ENCODE measurements around the gene SLCO2B1. TPM values are rescaled to one million over a fixed set of nuclear protein-coding genes. Genes with fewer than 3 reads are reported as not detected.
A peak's percentile ranks its signal among the peaks of the same experiment; 100 is the strongest.

The SLCO2B1 gene
- total and polyA plus RNA-seq, 2 experiments from 2014 or later, result 0.07 TPM; not detected in 1

DNA sequence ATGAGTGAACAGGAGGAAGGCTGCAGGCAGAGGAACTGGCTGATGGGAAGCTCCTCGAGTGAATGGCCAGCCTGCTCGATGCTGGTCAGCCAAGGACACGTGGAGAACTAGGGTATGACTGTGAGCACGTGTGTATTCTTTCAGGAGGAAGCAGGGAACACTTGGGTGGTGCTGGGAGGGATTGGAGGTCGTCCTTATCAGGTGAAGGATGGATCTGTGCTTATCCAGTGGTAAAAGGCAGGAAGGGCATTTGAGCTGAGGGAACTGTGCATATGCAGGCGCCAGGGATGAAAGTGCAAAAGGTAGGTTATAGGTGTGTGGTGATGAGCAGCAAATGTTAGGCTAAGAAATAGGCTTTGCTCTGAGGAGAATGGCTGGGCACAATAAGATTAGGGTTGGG lies 9.7 kb upstream of the SLCO2B1 start:
- H3K9me3 ChIP-seq (ENCODE audit: low read depth), result no peaks in the 10 kb centered on the region
- DNase-seq (ENCODE audit: low read depth in 1 of 2, low spot score in 1 of 2), result no peak
- peaks cover 5% of the 10 kb centered on the region for H3K4me1 ChIP-seq (ENCODE audit: low read depth)
- H3K27me3 ChIP-seq, result peaks cover 5% of the 10 kb centered on the region
- H3K4me3 ChIP-seq, result no peak overlapping the region
- H3K27ac ChIP-seq, result no peak overlapping the region
- no peak for TF ChIP-seq CTCF (IDR thresholded peaks at IDR 0.05; ENCODE audit: low read depth, low read length)
- no peaks in the 10 kb centered on the region for H3K36me3 ChIP-seq

DNA sequence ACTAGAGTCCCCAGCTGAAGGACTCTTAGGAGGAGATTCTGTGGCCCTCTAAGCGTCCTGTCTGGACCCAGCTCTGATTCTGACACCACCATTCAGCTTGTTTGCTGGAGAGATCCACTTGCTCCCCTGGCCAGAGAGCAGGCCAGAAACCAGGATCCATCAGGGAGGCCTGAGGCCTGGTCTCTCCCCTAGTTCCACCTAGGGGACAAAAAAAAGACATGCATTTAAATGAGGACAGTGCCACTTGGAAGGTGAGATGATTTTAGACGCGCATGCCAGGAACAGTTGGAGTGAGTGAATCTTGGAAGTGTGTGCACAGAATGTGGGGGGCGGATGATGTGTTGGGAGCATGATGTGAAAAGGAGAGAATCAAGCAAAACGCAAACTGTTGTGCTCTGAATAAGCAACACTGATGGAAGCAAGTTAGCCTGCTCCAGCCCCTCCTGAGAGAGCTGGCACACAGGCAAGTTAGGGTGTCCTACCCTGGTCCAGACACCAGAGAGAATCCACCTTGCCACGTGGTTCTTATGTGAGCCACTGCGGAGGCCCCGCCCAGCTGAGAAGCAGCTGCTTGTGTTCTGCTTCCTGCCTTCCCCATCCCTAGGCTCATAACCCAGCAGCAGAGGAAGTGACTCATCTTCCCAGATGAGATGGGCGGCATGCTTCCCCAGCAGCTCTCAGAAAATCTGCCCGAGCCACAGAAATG lies 8.0 kb upstream of the SLCO2B1 start:
- no peak for TF ChIP-seq CTCF (IDR thresholded peaks at IDR 0.05; ENCODE audit: low read depth, low read length)
- Histone ChIP-seq H3K27ac (no peak overlapping the region), H3K4me3 (no peak overlapping the region), H3K27me3 (no peaks in the 10 kb centered on the region), H3K36me3 (no peaks in the 10 kb centered on the region), H3K9me3 (ENCODE audit: low read depth) (no peaks in the 10 kb centered on the region), H3K4me1 (ENCODE audit: low read depth) (peaks cover 15% of the 10 kb centered on the region)
- DNase-seq (ENCODE audit: low read depth in 1 of 2, low spot score in 1 of 2), result peak in 1 of 2 donors; percentile 95

GRCh38 chr11:75143420-75143731 lies 7.5 kb upstream of the SLCO2B1 start:
- TF ChIP-seq CTCF (IDR thresholded peaks at IDR 0.05; ENCODE audit: low read depth, low read length), result no peak
- Histone ChIP-seq H3K9me3 (ENCODE audit: low read depth) (no peaks in the 10 kb centered on the region), H3K4me3 (no peak overlapping the region), H3K4me1 (ENCODE audit: low read depth) (peaks cover 15% of the 10 kb centered on the region), H3K36me3 (no peaks in the 10 kb centered on the region), H3K27me3 (no peaks in the 10 kb centered on the region), H3K27ac (no peak overlapping the region)
- no peak for DNase-seq (ENCODE audit: low read depth in 1 of 2, low spot score in 1 of 2)

DNA sequence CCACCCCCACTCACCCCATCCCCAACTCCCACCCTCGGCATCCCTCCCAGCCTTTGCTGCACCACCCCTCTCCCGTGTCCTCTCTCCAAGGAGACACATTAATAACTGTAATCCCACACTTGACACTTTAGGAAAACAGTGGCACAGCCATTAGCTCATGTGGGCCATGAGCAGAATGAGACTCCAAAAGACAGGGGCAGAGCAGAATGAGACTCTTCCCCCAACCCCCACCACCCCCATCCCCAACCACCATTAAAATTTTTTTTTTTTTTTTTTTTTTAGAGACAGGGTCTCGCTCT lies 6.2 kb upstream of the SLCO2B1 start:
- TF ChIP-seq CTCF (IDR thresholded peaks at IDR 0.05; ENCODE audit: low read depth, low read length), result no peak
- Histone ChIP-seq H3K4me3 (no peak overlapping the region), H3K9me3 (ENCODE audit: low read depth) (no peaks in the 10 kb centered on the region), H3K36me3 (no peaks in the 10 kb centered on the region), H3K27me3 (no peaks in the 10 kb centered on the region), H3K4me1 (ENCODE audit: low read depth) (peaks cover 15% of the 10 kb centered on the region), H3K27ac (no peak overlapping the region)
- DNase-seq (ENCODE audit: low read depth in 1 of 2, low spot score in 1 of 2), result no peak

DNA sequence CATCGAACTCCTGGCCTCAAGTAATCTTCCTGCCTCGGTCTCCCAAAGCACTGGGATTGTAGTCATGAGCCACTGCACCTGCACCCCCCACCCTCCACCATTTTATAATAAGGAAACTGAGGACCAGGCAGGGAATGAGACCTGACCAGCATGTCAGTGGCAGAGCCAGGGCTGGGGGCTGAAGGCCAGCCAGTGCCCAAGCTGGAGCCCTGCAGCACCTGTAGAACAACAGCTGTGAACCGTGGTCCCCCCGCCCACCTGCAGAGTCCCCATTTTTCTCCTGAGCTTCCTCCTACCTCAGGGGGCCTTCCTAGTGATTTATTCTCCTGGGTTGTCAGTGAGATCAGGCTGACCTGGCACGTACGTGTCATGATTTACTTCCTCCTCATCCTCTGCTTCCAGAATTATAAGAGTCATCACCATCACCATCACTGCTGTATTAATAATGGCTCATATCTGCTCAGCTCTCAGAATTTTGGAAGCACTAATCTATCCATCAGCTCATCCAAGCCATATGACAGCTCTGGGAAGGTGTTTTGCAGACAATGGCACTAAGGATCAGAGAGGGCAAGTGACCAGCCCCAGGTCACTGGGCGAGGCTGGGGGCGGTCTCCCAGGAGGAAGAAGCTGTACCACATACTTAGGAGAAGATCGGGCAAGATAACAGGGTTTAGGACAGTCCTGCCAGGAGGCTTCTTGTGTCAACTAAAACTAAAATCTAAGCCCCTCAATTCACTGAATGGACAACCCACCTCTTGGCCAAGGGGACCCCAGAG lies 5.5 kb upstream of the SLCO2B1 start:
- Histone ChIP-seq H3K27ac (no peak overlapping the region), H3K36me3 (no peaks in the 10 kb centered on the region), H3K4me1 (ENCODE audit: low read depth) (peaks cover 15% of the 10 kb centered on the region), H3K9me3 (ENCODE audit: low read depth) (no peaks in the 10 kb centered on the region), H3K27me3 (no peaks in the 10 kb centered on the region), H3K4me3 (no peak overlapping the region)
- TF ChIP-seq CTCF (IDR thresholded peaks at IDR 0.05; ENCODE audit: low read depth, low read length), result no peak
- no peak for DNase-seq (ENCODE audit: low read depth in 1 of 2, low spot score in 1 of 2)

Measured in cardiac muscle cell (in vitro differentiated cells and primary cell).